Osteocyte (in vitro differentiated cells): ENCODE results near the gene CTRB1. TPM values are rescaled to one million over a fixed set of nuclear protein-coding genes. Genes with fewer than 3 reads are reported as not detected.

Experiments used
- DNase-seq: peaks from one replicate; pipeline ENCODE4 v3.0.0; 2021; ENCODE audit warnings: mixed read lengths; ENCODE audit not compliant: unreplicated experiment; ENCODE audit errors: extremely low spot score
- H3K27ac Mint-ChIP-seq: one replicate; pipeline ENCODE4 v1.8.0; 2021; ENCODE audit warnings: mild to moderate bottlenecking, mixed read lengths; ENCODE audit not compliant: unreplicated experiment
- H3K27me3 Mint-ChIP-seq: one replicate; pipeline ENCODE4 v1.8.0; 2021; ENCODE audit warnings: mixed read lengths; ENCODE audit not compliant: unreplicated experiment
- H3K36me3 Mint-ChIP-seq: one replicate; pipeline ENCODE4 v1.8.0; 2021; ENCODE audit warnings: mixed read lengths; ENCODE audit not compliant: unreplicated experiment
- H3K4me1 Mint-ChIP-seq: one replicate; pipeline ENCODE4 v1.8.0; 2021; ENCODE audit warnings: mixed read lengths; ENCODE audit not compliant: unreplicated experiment
- H3K4me3 Mint-ChIP-seq: one replicate; pipeline ENCODE4 v1.8.0; 2021; ENCODE audit warnings: mild to moderate bottlenecking, moderate library complexity, mixed read lengths; ENCODE audit not compliant: unreplicated experiment
- H3K9me3 Mint-ChIP-seq: one replicate; pipeline ENCODE4 v1.8.0; 2021; ENCODE audit warnings: mixed read lengths; ENCODE audit not compliant: unreplicated experiment
- total RNA-seq: library from RNA; stranded (reverse); gene quantifications from 2 replicates; pipeline ENCODE4 v1.2.1, GENCODE V29; 2021
- TF ChIP-seq, protein P1 (sequence below): fragments of 200-600 bp; sonication (generic); IDR thresholded peaks from 2 replicates; pipeline ENCODE4 v1.5.0; 2021; ENCODE audit warnings: antibody characterized with exemption, mild to moderate bottlenecking, moderate library complexity

Gene CTRB1
- total RNA-seq, 1 donor from 2014 or later, result not detected

DNA sequence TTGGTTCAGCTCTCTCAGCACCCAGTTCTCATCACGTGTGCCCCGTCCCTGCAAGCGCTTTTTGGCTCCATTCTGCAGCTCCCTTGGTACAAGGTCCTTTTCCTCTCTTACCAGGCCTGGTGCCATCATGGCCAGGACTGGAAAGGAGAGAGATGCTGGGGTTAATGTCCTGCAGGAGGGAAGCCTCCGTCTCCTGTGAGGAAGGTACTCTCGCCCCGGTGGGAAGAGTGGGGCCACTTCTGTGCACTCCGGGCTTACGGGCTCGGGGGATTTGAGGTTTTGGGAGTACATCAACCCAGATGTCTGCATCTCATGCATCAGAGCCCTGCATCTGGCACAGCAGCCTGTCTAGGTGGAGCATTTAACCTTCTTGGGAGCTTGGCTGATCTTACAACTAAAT, 22.0 kb upstream of the CTRB1 start:
- TF ChIP-seq, protein P1, sequence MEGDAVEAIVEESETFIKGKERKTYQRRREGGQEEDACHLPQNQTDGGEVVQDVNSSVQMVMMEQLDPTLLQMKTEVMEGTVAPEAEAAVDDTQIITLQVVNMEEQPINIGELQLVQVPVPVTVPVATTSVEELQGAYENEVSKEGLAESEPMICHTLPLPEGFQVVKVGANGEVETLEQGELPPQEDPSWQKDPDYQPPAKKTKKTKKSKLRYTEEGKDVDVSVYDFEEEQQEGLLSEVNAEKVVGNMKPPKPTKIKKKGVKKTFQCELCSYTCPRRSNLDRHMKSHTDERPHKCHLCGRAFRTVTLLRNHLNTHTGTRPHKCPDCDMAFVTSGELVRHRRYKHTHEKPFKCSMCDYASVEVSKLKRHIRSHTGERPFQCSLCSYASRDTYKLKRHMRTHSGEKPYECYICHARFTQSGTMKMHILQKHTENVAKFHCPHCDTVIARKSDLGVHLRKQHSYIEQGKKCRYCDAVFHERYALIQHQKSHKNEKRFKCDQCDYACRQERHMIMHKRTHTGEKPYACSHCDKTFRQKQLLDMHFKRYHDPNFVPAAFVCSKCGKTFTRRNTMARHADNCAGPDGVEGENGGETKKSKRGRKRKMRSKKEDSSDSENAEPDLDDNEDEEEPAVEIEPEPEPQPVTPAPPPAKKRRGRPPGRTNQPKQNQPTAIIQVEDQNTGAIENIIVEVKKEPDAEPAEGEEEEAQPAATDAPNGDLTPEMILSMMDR, result no peak
- Mint-ChIP-seq H3K9me3 (no peaks in the 10 kb centered on the region), H3K27me3 (peaks cover 14% of the 10 kb centered on the region), H3K4me1 (peaks cover 3% of the 10 kb centered on the region), H3K4me3 (no peak overlapping the region), H3K27ac (no peak overlapping the region), H3K36me3 (no peaks in the 10 kb centered on the region)
- no peak for DNase-seq

DNA sequence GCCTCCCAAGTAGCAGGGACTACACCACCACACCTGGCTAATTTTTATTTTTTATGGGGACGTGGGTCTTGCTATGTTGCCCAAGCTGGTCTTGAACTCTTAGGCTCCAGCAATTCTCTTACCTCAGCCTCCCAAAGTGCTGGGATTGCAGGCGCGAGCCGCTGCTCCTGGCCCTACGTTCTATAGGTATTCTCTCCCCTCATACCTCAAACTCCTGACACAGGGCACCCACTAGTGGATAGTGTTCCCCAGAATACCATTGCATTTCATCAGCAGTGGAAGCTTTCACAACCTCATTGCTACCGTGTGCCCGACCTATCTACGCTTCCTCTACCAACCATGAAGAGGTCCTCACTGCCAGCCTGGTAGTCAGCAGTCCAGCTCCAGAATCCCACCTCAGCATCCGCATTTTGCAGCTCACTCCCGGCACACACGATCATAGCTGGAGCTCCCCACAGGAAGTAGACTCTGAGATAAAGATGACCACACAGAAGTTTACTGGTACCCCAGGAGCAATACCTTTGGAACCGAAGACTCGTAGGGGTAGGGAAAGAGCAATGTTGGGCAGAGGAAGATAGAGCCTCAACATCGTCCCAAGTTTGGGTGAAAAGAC, 21.2 kb upstream of the CTRB1 start:
- peaks cover 3% of the 10 kb centered on the region for H3K4me1 Mint-ChIP-seq
- H3K36me3 Mint-ChIP-seq, result no peaks in the 10 kb centered on the region
- H3K9me3 Mint-ChIP-seq, result no peaks in the 10 kb centered on the region
- H3K27me3 Mint-ChIP-seq, result peaks cover 14% of the 10 kb centered on the region
- H3K27ac Mint-ChIP-seq, result no peak overlapping the region
- TF ChIP-seq, protein P1, result no peak
- no peak for DNase-seq
- H3K4me3 Mint-ChIP-seq, result no peak overlapping the region

DNA sequence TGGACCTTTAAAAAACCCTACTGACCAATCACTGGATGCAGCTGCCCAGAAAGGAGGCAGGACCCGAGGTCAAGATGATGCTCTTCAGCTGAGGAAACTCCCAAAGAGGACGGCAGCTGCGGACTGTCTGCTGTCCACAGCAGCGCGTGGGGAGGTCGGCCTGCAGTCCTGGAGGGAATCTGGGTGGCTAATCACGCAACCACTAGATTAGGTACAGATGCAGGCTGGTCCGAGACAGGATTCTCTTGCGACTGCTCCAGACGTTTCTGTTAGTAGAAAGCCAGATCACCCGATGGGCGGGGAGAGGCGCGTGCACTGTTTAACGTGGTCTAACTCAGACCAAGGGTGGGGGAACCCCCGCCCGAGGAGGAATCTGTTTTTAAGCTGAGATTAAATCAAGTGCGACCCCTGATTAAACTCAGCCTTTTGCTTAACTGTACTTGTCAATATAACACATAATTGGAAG, 20.6 kb upstream of the CTRB1 start:
- DNase-seq, result no peak
- H3K4me3 Mint-ChIP-seq, result no peak overlapping the region
- H3K4me1 Mint-ChIP-seq, result peaks cover 3% of the 10 kb centered on the region
- no peaks in the 10 kb centered on the region for H3K36me3 Mint-ChIP-seq
- TF ChIP-seq, protein P1, result no peak
- no peak overlapping the region for H3K27ac Mint-ChIP-seq
- peaks cover 14% of the 10 kb centered on the region for H3K27me3 Mint-ChIP-seq
- no peaks in the 10 kb centered on the region for H3K9me3 Mint-ChIP-seq

DNA sequence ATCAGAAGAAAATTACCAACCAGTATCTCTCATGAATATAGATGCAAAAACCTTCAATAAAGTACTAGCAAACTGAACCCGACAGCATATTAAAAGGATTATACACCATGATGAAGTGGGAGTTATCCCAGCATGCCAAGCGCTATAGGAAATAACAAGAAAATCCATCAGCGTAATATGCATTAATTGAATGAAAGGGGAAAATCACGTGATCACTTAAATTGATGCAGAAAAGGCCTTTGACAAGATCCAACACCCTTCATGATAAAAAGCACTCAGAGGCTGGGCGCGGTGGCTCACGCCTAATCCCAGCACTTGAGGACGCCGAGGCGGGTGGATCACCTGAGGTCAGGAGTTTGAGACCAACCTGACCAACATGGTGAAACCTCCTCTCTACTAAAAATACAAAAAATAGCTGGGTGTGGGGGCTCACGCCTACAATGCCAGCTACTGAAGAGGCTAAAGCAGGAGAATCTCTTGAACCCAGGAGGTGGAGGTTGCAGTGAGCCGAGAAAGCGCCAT, 16.7 kb upstream of the CTRB1 start:
- no peaks in the 10 kb centered on the region for H3K9me3 Mint-ChIP-seq
- H3K36me3 Mint-ChIP-seq, result no peaks in the 10 kb centered on the region
- H3K4me3 Mint-ChIP-seq, result no peak overlapping the region
- no peaks in the 10 kb centered on the region for H3K4me1 Mint-ChIP-seq
- DNase-seq, result no peak
- H3K27me3 Mint-ChIP-seq, result peaks cover 7% of the 10 kb centered on the region
- TF ChIP-seq, protein P1, result no peak
- no peak overlapping the region for H3K27ac Mint-ChIP-seq

DNA sequence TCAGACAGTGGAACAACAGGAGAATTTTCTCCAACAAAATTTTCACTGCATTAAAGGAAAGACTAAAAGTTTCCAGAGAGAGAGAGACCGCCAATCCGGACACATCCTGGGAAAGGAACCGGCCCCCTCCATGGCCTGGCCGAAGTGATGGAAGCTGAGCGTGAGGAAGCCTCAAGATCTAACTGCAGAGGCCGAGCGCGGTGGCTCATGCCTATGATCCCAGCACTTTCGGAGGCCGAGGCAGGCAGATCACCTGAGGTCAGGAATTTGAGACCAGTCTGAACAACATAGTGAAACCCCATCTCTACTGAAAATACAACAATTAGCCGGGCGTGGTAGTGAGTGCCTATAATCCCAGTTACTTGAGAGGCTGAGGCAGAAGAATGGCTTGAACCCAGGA, 15.7 kb upstream of the CTRB1 start:
- Mint-ChIP-seq H3K4me3 (no peak overlapping the region), H3K27ac (no peak overlapping the region), H3K27me3 (peaks cover 1% of the 10 kb centered on the region), H3K36me3 (no peaks in the 10 kb centered on the region), H3K9me3 (no peaks in the 10 kb centered on the region), H3K4me1 (no peaks in the 10 kb centered on the region)
- TF ChIP-seq, protein P1, result no peak
- DNase-seq, result no peak
